ENCODE measurements around the gene PMM1. TPM values are rescaled to one million over a fixed set of nuclear protein-coding genes. Genes with fewer than 3 reads are reported as not detected.

The PMM1 gene
- total and polyA plus RNA-seq, 2 experiments from 2014 or later = 34.0 to 53.7 TPM

DNA sequence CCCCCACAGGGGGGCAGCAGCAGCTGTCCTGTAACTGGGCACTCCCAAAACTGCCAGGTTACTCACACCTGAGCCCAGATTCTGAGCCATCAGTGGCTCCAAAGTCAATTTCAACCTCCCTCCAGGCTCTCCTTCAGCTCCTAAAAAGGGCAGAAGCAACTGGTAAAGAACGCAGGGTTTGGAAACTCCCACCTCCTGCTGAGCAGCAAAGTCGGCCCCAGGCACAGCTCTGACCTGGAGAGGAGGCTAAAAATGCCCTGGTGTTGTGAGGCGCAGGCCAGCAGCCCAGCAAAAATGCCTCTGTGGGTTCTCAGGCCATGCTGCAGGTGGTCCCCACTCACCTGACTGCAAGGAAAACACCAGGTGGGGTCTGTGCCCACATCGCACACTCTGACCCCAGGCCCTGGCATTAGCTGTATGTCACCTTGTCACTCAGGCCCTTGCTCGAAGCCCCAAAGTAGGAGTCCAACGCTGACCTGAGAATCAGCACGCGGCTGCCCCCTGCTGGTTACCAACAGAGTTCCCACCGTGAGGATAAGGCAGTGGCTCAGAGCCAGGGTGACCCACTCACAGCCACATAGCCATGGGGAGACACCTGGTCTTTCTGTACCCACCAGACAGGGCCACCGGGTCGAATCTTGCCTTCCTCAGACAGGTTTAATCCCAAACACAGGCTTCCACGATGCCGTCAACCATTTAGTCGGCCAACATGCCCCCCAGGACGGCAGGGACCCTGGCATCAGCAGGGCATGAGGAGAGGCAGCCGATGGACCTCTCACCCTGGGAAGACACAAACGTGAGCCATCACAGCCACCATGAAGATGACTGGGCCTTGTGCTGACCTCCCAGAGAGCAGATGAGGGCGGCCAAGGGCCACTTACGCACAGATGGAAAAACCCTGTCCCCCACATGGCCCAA lies 56.5 kb downstream of the PMM1 start:
- no peaks in the 10 kb centered on the region for H3K4me1 ChIP-seq (ENCODE audit: low read depth)
- H3K9me3 ChIP-seq (ENCODE audit: low read depth) = no peaks in the 10 kb centered on the region
- H3K36me3 ChIP-seq = peaks cover 10% of the 10 kb centered on the region
- peak; percentile 86 for TF ChIP-seq CTCF (IDR thresholded peaks at IDR 0.05; ENCODE audit: low read depth, low read length)
- H3K27me3 ChIP-seq = no peaks in the 10 kb centered on the region
- peak; percentile 70 to 90 for DNase-seq (ENCODE audit: low read depth in 1 of 2, low spot score in 1 of 2)
- no peak overlapping the region for H3K4me3 ChIP-seq
- H3K27ac ChIP-seq = peak overlapping the region; percentile 84

- Histone ChIP-seq H3K4me1 (ENCODE audit: low read depth) (no peaks in the 10 kb centered on the region), H3K4me3 (no peak overlapping the region), H3K9me3 (ENCODE audit: low read depth) (no peaks in the 10 kb centered on the region), H3K36me3 (peaks cover 22% of the 10 kb centered on the region), H3K27ac (peak overlapping the region; percentile 68), H3K27me3 (no peaks in the 10 kb centered on the region)
- DNase-seq (ENCODE audit: low read depth in 1 of 2, low spot score in 1 of 2) = no peak
- no peak for TF ChIP-seq CTCF (IDR thresholded peaks at IDR 0.05; ENCODE audit: low read depth, low read length)
Observed at GRCh38 chr22:41531715-41532477, 57.7 kb downstream of the PMM1 start.

- no peaks in the 10 kb centered on the region for H3K9me3 ChIP-seq (ENCODE audit: low read depth)
- H3K27ac ChIP-seq = peak overlapping the region; percentile 68
- DNase-seq (ENCODE audit: low read depth in 1 of 2, low spot score in 1 of 2) = no peak
- no peaks in the 10 kb centered on the region for H3K4me1 ChIP-seq (ENCODE audit: low read depth)
- H3K36me3 ChIP-seq = peaks cover 30% of the 10 kb centered on the region
- H3K4me3 ChIP-seq = no peak overlapping the region
- no peaks in the 10 kb centered on the region for H3K27me3 ChIP-seq
- TF ChIP-seq CTCF (IDR thresholded peaks at IDR 0.05; ENCODE audit: low read depth, low read length) = no peak
Observed at GRCh38 chr22:41530890-41531714, 58.5 kb downstream of the PMM1 start.

DNA sequence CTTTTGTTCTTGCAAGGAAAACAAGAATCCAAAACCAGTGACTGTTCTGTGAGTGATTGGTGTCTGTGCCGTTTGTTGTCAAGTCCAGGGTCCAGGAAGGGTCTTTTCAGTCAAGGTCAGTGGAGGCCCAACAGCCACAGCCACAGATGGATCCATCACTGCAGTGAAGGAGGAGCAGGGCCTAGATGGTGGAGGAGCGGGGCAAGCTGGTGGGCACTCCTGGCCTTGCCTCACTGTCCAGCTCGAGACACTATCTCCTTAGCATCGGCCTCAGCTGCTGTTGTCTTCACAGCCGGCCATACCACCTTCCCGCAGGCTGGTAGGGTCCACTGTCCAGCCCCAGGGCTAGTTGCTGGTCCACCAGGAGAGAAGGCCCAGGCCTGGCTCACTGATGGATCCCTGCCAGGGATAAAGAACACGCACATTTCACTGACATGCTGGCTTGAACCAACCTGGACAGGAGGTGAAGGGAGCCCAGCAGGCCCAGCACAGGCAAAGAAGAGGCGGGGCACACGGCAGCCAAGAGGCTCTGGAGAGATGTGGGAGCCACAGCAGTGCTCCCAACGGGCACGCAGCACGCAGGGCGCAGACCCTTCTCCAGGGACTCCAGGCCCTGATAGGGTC lies 60.6 kb downstream of the PMM1 start:
- peak overlapping the region; percentile 66 for H3K27ac ChIP-seq
- DNase-seq (ENCODE audit: low read depth in 1 of 2, low spot score in 1 of 2) = no peak
- no peak overlapping the region for H3K4me3 ChIP-seq
- no peaks in the 10 kb centered on the region for H3K27me3 ChIP-seq
- H3K36me3 ChIP-seq = peaks cover 45% of the 10 kb centered on the region
- H3K9me3 ChIP-seq (ENCODE audit: low read depth) = no peaks in the 10 kb centered on the region
- no peaks in the 10 kb centered on the region for H3K4me1 ChIP-seq (ENCODE audit: low read depth)
- TF ChIP-seq CTCF (IDR thresholded peaks at IDR 0.05; ENCODE audit: low read depth, low read length) = no peak

Data from cardiac muscle cell (in vitro differentiated cells and primary cell).